MM.1S (cell line): ENCODE results near the gene ARFGEF3.

Source experiments
- CTCF ChIP-seq: fragments of 300-600 bp; sonication (generic); IDR thresholded peaks from 2 replicates; pipeline ENCODE4 v1.5.1; 2016; ENCODE audit warnings: antibody characterized with exemption, low read length, mixed read lengths
- EZH2 ChIP-seq: fragments of 300-600 bp; sonication (generic); optimal IDR thresholded peaks from 2 replicates; pipeline ENCODE3; 2017; ENCODE audit warnings: low read depth, mild to moderate bottlenecking, antibody characterized with exemption, low read length, mixed read lengths

GRCh38 chr6:138235205-138235604, 73.5 kb downstream of the ARFGEF3 start:
- TF ChIP-seq CTCF (no peak), EZH2 (no peak)
